CD4-positive, alpha-beta T cell (primary cell): ENCODE measurements around the gene TMEM121B. TPM values are rescaled to one million over a fixed set of nuclear protein-coding genes. Genes with fewer than 3 reads are reported as not detected.

Experiments used
- ATAC-seq: fragments of 200-7000 bp; cut with Tn5 transposase; one replicate; pipeline ENCODE4 v1.10.0; 2022; ENCODE audit warnings: mild to moderate bottlenecking; ENCODE audit not compliant: poor library complexity
- CTCF ChIA-PET: fragments of 350-600 bp; sonication (Branson Sonifier 250); formaldehyde crosslinking; loops from one replicate; lab custom pipeline; 2021; ENCODE audit warnings: antibody characterized with exemption, inconsistent platforms; lab: Charles Lee
- POLR2A ChIA-PET: fragments of 350-600 bp; sonication (Branson Sonifier 250); formaldehyde crosslinking; loops from one replicate; lab custom pipeline; 2021; ENCODE audit warnings: antibody characterized with exemption, inconsistent platforms; lab: Charles Lee
- DNase-seq, 14 experiments: peaks; one replicate each; pipeline ENCODE4 v3.0.0-alpha.2; 2013 to 2020; ENCODE audit warnings: mixed read lengths in 2 of 14
- H3K27ac ChIP-seq, 2 donors: one replicate each; pipeline versions ENCODE4 v1.5.1 to v1.7.0; 2013; ENCODE audit warnings: low read length in 2 of 2, low read depth in 1 of 2, mild to moderate bottlenecking in 1 of 2
- H3K27me3 ChIP-seq, 2 experiments: 1 replicate in 1 of 2; 2 replicates in 1 of 2; pipeline versions ENCODE4 v1.6.1 to v1.7.0; 2013; ENCODE audit warnings: low read length in 2 of 2, control low read depth in 1 of 2, mild to moderate bottlenecking in 1 of 2, moderate library complexity in 1 of 2; ENCODE audit not compliant: insufficient read depth in 2 of 2, control insufficient read depth in 1 of 2
- H3K36me3 ChIP-seq: one replicate; pipeline ENCODE4 v1.6.1; 2013; ENCODE audit warnings: low read length, control low read depth; ENCODE audit not compliant: insufficient read depth
- H3K4me1 ChIP-seq: one replicate; pipeline ENCODE4 v1.6.1; 2013; ENCODE audit warnings: low read length, control low read depth; ENCODE audit not compliant: insufficient read depth
- H3K4me3 ChIP-seq: one replicate; pipeline ENCODE4 v1.5.1; 2013; ENCODE audit warnings: mild to moderate bottlenecking, low read length, moderate library complexity
- H3K9me3 ChIP-seq, 2 experiments: 1 replicate in 1 of 2; 2 replicates in 1 of 2; pipeline versions ENCODE4 v1.6.1 to v1.7.0; 2013; ENCODE audit warnings: low read length in 2 of 2, mild to moderate bottlenecking in 2 of 2, control low read depth in 1 of 2, moderate library complexity in 1 of 2; ENCODE audit not compliant: control insufficient read depth in 1 of 2, insufficient read depth in 1 of 2
- H3K27ac Mint-ChIP-seq: one replicate; pipeline ENCODE4 v1.8.0; 2020; ENCODE audit warnings: mixed read lengths
- H3K27me3 Mint-ChIP-seq: one replicate; pipeline ENCODE4 v1.8.0; 2021; ENCODE audit warnings: mixed read lengths
- H3K36me3 Mint-ChIP-seq: one replicate; pipeline ENCODE4 v1.8.0; 2021; ENCODE audit warnings: low read depth, mixed read lengths
- H3K4me1 Mint-ChIP-seq: one replicate; pipeline ENCODE4 v1.8.0; 2021; ENCODE audit warnings: low read depth, mixed read lengths
- H3K4me3 Mint-ChIP-seq: one replicate; pipeline ENCODE4 v1.8.0; 2020; ENCODE audit warnings: mild to moderate bottlenecking, mixed read lengths
- H3K9me3 Mint-ChIP-seq: one replicate; pipeline ENCODE4 v1.8.0; 2020; ENCODE audit warnings: mixed read lengths
- intact Hi-C, 2 experiments: fragments of 100-400 bp; cut with DNase I in 1 of 2; cut with micrococcal nuclease in 1 of 2; formaldehyde crosslinking; loops; one replicate each; pipeline versions ENCODE4 v1.15.1 to v1.9.0; 2023 to 2025; cut with DNase I, micrococcal nuclease
- total RNA-seq, 174 experiments: library from RNA in 2 of 174; stranded (reverse) in 2 of 174; gene quantifications; one replicate each; pipeline ENCODE4 v1.2.3 and lab custom pipeline; 2021 to 2026
- TF ChIP-seq, protein P1 (sequence below): fragments of 200-600 bp; IDR thresholded peaks from one replicate; pipeline ENCODE4 v1.8.0; 2022; ENCODE audit warnings: antibody characterized with exemption, mild to moderate bottlenecking

Gene TMEM121B
- total RNA-seq, 2 experiments from 2014 or later: 0.05 to 0.08 TPM

DNA sequence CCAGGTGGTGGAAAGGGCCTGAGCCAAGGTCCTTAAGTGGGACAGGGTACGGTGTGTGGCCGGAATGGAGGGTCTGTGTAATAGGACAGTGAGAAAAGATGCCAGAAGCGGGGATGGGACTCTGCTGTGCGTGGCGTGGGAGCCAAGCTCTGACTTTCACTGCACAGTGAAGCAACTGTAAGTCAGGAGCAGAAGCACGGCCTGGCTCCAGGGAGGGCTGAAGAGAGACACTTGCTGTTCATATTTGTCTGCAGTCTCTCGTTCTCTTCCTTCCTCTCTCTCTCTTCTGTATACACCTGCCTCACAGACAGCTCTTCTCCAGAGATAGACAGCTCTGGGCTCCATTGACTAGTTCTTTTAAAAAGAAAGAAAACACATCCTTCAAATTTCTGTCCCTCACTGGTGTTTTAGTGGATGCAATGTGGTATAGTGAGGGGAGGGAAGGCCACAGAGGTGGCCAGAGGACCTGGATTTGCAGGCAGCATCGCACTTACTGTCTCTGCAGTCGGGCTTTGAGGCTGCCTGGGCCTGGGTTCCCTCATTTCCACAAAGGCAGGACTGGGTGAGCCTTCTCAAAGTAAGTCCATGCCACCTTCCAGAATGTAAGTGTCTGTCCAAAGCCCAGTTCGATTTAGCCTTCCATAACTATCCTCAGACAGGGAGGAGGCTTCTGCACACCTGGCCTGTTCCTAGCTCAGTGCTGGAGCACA lies 34.2 kb downstream of the TMEM121B start:
- H3K9me3 ChIP-seq: no peaks in the 10 kb centered on the region
- H3K36me3 ChIP-seq: no peaks in the 10 kb centered on the region
- H3K27me3 ChIP-seq: no peaks in the 10 kb centered on the region
- peak overlapping the region; percentile 82 for H3K4me3 ChIP-seq
- ChIA-PET CTCF (interaction anchor here (1.2 to 3.5 kb wide), 3 partner anchors 12 to 85 kb away, joined by 3 to 15 read pairs (median 9); no protein-coding TSS in a partner anchor), POLR2A (interaction anchor here (0.6 to 5.4 kb wide), 10 partner anchors 9 to 425 kb away, joined by 3 to 49 read pairs (median 4); partner anchors contain the start of gene ADA2)
- peaks cover 29% of the 10 kb centered on the region for H3K36me3 Mint-ChIP-seq
- H3K27ac ChIP-seq: peak overlapping the region; percentile 50 to 93
- peaks cover 67% of the 10 kb centered on the region for H3K4me1 ChIP-seq
- intact Hi-C loops: loop anchor here (1.0 to 10.0 kb wide), 5 partner anchors 11 to 550 kb away; partner anchors contain the start of genes BCL2L13 (in 2 of the 2) and HDHD5 (in 1 of the 2)
- no peaks in the 10 kb centered on the region for H3K9me3 Mint-ChIP-seq
- peak overlapping the region; percentile 97 for H3K4me3 Mint-ChIP-seq
- H3K27me3 Mint-ChIP-seq: no peaks in the 10 kb centered on the region
- TF ChIP-seq, protein P1, sequence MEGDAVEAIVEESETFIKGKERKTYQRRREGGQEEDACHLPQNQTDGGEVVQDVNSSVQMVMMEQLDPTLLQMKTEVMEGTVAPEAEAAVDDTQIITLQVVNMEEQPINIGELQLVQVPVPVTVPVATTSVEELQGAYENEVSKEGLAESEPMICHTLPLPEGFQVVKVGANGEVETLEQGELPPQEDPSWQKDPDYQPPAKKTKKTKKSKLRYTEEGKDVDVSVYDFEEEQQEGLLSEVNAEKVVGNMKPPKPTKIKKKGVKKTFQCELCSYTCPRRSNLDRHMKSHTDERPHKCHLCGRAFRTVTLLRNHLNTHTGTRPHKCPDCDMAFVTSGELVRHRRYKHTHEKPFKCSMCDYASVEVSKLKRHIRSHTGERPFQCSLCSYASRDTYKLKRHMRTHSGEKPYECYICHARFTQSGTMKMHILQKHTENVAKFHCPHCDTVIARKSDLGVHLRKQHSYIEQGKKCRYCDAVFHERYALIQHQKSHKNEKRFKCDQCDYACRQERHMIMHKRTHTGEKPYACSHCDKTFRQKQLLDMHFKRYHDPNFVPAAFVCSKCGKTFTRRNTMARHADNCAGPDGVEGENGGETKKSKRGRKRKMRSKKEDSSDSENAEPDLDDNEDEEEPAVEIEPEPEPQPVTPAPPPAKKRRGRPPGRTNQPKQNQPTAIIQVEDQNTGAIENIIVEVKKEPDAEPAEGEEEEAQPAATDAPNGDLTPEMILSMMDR: no peak
- peak overlapping the region; percentile 88 for H3K27ac Mint-ChIP-seq
- ATAC-seq (peak; percentile 10), DNase-seq (peak in 6 of 14 experiments; percentile 16 to 49 (median 38))
- H3K4me1 Mint-ChIP-seq: peaks cover 66% of the 10 kb centered on the region

DNA sequence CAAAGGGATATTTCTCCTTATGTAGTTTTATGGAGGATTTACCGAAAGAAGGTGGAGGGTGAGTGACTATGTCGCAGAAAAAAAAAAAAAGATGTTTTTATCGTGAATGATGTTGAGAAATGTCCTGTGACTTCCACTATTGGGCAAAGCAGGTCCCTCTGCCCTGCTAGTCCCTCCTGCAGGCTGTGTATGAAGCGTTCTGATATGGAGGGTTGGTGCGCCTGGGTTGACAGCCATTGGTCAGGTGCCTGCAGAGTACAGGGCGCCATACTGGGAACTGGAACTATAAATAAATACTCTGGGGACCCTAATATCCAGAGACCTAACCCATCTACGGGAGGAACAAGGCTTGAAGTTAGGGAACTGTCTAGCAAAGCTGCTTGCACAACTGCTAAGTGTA lies 34.9 kb downstream of the TMEM121B start:
- ATAC-seq: peak; percentile 11
- Histone ChIP-seq H3K27ac (peak overlapping the region; percentile 44 to 93), H3K4me3 (peak overlapping the region; percentile 82), H3K4me1 (peaks cover 60% of the 10 kb centered on the region), H3K9me3 (no peaks in the 10 kb centered on the region), H3K27me3 (no peaks in the 10 kb centered on the region), H3K36me3 (no peaks in the 10 kb centered on the region)
- H3K4me3 Mint-ChIP-seq: peak overlapping the region; percentile 97
- ChIA-PET CTCF (interaction anchor here (3.3 to 3.5 kb wide), 2 partner anchors 11 to 86 kb away, joined by 9 to 15 read pairs; no protein-coding TSS in a partner anchor), POLR2A (interaction anchor here (0.6 to 5.4 kb wide), 9 partner anchors 9 to 992 kb away, joined by 3 to 49 read pairs (median 6); partner anchors contain the start of gene PEX26)
- TF ChIP-seq, protein P1: no peak
- intact Hi-C loops: loop anchor here (2.0 to 10.0 kb wide), 4 partner anchors 31 to 551 kb away; partner anchors contain the start of genes BCL2L13 (in 2 of the 2) and HDHD5 (in 1 of the 2)
- DNase-seq: peak in 7 of 14 experiments; percentile 22 to 62 (median 33)
- H3K27ac Mint-ChIP-seq: peak overlapping the region; percentile 88
- H3K4me1 Mint-ChIP-seq: peaks cover 59% of the 10 kb centered on the region
- H3K36me3 Mint-ChIP-seq: peaks cover 25% of the 10 kb centered on the region
- no peaks in the 10 kb centered on the region for H3K27me3 Mint-ChIP-seq
- no peaks in the 10 kb centered on the region for H3K9me3 Mint-ChIP-seq

DNA sequence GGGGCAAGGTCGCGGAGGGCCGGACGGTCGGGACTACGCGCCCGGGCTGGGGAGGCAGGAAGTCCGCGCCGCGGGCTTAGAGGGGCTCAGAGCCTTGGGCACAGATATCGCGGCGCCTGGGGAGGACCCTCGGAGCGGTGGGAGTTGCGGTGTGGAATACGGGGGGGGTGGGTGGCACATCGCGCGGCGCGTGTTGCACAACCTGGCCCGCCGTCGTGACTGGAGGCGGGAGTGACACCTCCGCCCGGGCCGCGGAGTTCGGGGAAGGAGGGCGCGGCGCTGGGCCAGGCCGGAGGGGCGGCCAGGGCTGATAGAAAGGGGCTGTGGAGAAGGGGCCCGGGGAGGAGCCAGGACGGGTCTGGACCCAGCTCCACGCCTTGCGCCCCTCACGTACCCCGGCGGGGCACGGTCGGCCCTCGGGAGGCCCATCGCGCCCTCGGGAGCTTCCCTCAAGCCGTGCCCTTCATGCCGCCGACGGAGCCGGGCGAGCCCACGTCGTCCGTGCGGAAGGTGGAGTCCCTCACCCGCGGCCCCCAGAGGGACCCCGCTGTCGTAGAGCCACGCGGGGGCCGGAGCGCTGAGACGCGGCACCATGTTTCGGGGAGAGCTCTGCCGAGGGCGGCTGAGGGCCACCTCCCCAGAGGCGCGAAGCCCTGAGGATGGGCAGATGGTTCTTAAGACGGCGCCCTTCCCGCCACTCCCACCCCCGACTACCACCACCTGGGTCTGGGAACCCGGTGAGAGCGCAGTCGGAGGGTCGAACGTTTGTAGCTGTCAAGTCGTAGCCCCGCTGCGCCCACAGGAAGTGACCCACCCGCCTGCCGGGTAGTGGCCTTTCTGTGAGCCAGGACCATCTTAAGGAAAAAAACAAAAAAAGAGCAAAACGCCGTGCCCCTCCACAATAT lies 35.6 kb downstream of the TMEM121B start:
- H3K36me3 ChIP-seq: no peaks in the 10 kb centered on the region
- H3K27me3 Mint-ChIP-seq: no peaks in the 10 kb centered on the region
- intact Hi-C loops: loop anchor here (2.0 to 10.0 kb wide), 5 partner anchors 31 to 552 kb away; partner anchors contain the start of genes BCL2L13 (in 2 of the 2) and HDHD5 (in 1 of the 2)
- peaks cover 54% of the 10 kb centered on the region for H3K4me1 ChIP-seq
- H3K9me3 Mint-ChIP-seq: no peaks in the 10 kb centered on the region
- ATAC-seq (peak; percentile 5), DNase-seq (peak in 8 of 14 experiments; percentile 25 to 64 (median 34))
- peaks cover 20% of the 10 kb centered on the region for H3K36me3 Mint-ChIP-seq
- H3K9me3 ChIP-seq: no peaks in the 10 kb centered on the region
- TF ChIP-seq, protein P1: no peak
- H3K4me3 Mint-ChIP-seq: peak overlapping the region; percentile 97
- peak overlapping the region; percentile 82 for H3K4me3 ChIP-seq
- H3K27ac ChIP-seq: peak overlapping the region; percentile 44 to 93
- peak overlapping the region; percentile 88 for H3K27ac Mint-ChIP-seq
- H3K27me3 ChIP-seq: no peaks in the 10 kb centered on the region
- H3K4me1 Mint-ChIP-seq: peaks cover 52% of the 10 kb centered on the region
- ChIA-PET POLR2A (interaction anchor here (0.6 to 5.4 kb wide), 7 partner anchors 10 to 992 kb away, joined by 3 to 49 read pairs (median 6); partner anchors contain the start of gene PEX26), CTCF (interaction anchor here (1.5 to 3.5 kb wide), 3 partner anchors 10 to 86 kb away, joined by 3 to 15 read pairs (median 9); partner anchors contain the start of gene HDHD5)
